SK-N-MC (cell line): Measurements from ENCODE around the gene BCAS2.

ENCODE experiments used
- EZH2 ChIP-seq: fragments of 200-600 bp; sonication (generic); IDR thresholded peaks from one replicate; pipeline ENCODE4 v1.6.1; 2017; ENCODE audit warnings: antibody characterized with exemption
- FOXP2 ChIP-seq: optimal IDR thresholded peaks from 2 replicates; pipeline ENCODE3; 2011; ENCODE audit warnings: mild to moderate bottlenecking, moderate library complexity; ENCODE audit not compliant: insufficient read depth; ENCODE audit errors: extremely low read length, control extremely low read depth

DNA sequence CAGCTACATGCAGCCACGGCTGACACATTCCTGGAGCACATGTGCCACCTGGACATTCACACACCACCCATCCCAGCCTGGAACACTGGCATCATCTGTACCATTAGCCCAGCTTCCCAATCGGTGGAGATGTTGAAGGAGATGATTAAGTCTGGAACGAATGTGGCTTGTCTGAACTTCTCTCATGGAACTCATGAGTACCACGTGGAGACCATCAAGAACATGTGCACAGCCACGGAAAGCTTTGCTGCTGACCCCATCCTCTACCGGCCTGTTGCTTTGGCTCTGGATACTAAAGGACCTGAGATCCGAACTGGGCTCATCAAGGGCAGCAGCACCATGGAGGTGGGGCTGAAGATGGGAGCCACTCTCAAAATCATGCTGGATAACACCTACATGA, 45.4 kb downstream of the BCAS2 start:
- TF ChIP-seq EZH2: no peak
- no peak for TF ChIP-seq FOXP2
